Putamen (tissue), 1 donor: ENCODE data around the gene FAM107A.
"Not testable (repeated sequence)": the region's sequence is repeated elsewhere in the genome, so short reads cannot be mapped to it uniquely, and the experiment has no call there.

ENCODE experiments used
- DNase-seq: peaks from one replicate; pipeline ENCODE4 v3.0.0-alpha.2; 2016; ENCODE audit warnings: low spot score

FAM107A gene

DNA sequence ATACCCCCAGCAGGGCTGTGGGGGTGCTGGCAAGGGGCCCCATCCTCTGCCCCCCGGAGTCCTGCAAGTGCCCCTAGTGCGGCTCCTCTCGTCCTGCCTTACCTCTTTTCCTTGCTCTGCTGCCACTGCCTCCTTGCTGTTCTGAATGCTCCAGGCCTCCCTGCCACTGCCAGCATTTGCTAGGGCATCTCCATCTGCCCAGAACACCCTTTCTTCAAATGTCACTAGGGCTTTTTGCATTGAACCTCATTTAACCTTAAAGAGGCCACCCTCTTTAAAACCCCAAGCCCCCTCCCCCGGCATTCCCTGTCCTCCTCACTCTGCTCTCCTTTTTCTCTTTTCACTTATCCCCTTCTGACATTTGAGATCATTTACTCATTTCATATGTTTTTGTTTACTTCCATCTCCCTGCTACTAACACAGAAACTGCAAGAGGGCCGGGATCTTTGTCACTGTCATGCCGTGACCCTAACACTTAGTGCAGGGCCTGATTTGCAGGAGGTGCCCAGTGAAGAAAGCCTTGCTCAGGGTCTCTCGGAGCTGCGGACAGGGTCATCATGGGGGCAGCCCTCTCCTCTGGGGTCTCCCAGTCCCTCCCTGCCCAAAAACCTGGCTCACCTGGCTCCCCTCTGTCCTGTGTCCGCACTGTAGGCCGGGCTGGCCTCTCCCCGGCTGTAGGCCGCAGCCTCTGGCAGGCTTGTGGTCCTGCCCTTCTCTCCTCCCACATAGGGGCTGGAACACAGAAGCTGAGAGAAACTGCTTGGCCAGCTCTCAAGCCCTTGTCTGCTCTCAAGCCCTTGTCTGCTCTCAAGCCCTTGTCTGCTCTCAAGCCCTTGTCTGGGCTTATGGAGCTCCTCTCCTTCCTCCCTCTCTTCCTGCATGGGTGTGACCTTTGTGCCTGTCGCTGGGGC is 40.4 kb downstream of the FAM107A start, which contains the start of gene ACOX2:
ACOX2 (minus strand) TSS at position 690 of the 911 bp plus-strand sequence. CDS start 2,084 bp downstream, outside the sequence.
- DNase-seq: no peak

DNA sequence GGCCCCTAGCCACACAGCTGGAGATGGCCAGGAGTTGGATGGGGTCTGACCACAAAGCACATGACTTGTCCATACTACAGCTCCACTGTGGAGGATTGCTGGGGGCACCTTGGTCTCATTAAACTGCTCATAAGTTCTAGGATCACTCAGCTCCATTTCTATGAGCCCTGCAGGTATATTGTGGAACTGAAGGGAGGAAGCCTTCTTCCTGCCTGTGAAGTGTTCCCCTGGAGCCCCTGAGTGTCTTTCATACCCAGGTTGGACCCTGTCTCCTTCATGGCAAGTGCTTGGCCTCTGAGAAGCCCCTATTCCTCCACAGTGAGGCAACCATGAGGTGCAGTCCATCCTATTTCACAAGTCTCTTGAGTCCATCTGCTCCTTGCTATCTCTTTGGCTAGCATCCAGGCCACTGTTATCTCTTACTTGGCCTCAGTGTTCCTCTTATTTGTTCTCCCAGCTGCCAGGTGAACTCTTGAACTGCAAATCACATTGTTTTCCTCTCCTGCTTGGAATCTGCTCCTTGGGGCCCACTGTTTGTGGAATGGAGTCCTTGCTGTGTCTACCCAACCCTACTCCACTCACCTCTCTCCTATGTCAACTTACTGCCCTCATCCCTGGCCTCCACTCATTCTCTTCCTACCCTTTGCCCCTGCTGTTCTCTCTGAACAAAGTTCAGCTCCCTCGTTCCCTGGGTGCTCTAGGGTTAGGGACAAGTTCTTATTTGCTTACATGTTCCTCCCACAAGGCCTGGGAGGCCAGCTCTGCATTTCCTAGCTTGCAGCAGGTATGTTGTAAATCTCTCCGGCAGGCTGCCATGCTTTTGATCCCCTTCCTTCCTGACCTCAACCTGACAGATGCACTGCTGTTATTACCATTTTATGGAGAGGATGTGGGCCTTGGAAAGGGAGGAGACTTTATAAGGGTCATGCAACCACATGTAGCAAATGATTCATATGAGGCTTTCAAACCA is 41.4 kb downstream of the FAM107A start:
- no peak for DNase-seq

DNA sequence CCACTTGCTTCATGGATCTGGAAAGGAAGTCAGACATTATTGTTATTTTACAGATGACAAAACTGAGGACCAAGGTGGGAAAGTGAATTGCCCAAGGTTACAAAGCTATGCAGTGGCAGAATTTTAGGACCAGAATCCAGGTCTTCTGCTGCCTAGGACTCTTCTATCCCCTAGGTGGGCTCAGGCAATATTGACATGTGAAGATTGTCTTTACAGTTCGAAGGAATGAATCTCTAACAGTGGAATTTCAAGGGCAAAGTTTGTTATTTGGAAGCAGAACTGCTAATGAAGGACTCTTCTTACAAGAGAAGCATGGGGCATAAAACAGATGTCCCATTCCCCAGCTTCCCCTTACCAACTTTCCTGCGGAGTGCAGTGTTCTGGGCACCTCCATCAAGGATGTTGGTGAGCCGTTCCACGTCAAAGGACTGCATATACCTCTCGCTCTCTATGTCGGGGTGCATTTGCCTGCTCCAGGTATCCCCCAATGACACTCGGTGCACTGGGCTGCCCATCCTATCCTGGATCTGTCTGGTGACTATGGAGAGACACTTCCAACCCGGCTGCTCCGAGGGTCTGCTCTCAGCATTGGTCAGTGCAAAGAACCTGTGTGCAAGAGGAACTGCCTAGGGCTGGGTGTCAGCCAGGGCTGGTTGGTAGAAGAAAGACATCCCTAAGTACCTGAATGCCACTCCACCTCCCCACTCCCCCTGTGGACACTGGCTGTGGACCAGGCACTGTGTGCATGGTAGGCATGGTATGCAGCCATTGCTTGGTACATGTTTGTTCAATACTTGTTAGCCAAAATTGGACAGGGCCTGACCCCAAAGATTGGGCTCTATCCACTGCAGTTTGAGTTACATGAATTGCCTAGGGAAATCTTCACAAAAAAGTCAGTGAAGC is 42.3 kb downstream of the FAM107A start:
- no peak for DNase-seq

DNA sequence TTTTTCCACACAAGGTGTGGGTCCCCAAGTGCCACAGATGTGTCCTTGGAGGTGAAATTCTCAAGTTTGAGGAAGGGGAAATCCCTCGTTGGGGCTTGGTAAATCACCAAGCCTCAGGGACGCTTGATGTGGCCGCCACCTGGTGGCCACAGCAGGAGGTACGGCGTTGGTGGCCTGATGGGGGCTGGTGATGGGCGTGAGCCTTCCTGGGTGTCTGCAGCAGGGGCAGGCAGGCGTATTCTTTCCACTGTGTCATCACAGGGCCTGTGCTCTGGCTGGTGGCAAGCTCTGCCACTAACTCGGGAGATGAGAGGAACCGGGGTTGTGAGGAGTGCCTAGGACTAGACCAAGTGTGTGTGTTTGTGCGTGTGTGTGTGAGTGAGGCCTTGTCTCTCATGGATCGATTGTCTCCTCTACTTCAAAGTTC is 44.4 kb downstream of the FAM107A start:
- peak; percentile 70 for DNase-seq

DNA sequence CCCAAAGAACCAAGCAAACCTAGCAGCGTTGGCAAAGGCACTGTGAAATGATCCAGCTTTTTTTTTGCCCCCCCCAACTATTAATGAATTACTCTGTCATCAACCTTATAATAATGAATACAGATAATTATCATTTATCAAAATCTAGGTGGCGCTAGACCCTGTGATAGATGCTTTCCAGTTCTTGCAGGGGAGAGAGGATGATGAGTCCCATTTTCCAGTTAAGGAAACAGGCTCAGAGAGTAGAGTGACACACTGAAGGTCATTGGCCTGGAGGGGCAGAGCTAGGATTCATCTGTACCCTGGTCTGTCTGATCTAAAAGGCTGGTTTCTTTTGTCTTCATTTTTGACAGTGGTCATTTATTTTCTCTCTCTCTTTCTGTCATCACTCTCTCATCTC is 45.2 kb downstream of the FAM107A start:
- no peak for DNase-seq

DNA sequence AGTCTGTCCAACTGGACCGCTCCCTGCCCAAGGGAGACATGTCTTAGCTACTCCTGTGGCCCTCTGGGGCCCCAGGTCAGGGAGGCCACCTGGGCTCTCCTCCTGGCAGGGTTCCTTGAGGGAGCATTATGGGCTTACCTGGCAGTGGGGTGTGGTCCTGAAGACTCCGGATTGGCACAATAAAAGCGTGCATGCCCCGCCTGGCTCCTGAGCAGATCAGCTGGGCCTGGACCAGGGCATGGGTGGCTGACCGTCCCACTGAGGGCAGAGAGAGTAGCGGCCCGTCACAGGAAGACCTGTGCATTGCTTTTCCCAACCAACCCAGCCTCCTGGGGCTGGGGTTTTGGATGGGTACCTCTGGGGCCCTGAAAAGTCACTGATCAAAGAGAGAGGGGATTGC is 45.6 kb downstream of the FAM107A start:
- no peak for DNase-seq

DNA sequence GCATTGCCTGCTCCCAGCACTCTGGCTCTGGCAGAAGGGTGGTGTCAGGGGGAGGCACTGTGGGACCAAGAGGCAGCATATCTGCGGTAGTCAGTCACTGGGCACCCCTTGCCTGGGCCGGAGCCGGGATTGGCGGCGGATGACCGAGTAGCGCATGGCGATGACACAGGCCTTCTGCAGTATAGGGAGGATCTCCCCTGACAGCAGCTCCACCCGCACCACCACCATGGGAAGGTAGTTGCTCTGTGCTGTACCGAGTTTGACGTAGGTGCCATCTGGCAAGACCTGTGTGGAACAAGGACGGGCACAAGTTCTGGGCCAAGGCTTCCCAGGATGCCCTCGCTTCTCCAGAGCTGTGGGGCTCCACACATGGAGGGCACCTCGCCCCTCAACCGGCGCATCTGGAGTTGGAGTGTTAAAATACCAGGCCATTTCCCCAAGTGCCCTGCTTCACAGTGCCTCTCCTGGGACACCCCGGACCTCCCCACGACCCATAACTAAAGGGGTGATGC is 46.8 kb downstream of the FAM107A start:
- no peak for DNase-seq

DNA sequence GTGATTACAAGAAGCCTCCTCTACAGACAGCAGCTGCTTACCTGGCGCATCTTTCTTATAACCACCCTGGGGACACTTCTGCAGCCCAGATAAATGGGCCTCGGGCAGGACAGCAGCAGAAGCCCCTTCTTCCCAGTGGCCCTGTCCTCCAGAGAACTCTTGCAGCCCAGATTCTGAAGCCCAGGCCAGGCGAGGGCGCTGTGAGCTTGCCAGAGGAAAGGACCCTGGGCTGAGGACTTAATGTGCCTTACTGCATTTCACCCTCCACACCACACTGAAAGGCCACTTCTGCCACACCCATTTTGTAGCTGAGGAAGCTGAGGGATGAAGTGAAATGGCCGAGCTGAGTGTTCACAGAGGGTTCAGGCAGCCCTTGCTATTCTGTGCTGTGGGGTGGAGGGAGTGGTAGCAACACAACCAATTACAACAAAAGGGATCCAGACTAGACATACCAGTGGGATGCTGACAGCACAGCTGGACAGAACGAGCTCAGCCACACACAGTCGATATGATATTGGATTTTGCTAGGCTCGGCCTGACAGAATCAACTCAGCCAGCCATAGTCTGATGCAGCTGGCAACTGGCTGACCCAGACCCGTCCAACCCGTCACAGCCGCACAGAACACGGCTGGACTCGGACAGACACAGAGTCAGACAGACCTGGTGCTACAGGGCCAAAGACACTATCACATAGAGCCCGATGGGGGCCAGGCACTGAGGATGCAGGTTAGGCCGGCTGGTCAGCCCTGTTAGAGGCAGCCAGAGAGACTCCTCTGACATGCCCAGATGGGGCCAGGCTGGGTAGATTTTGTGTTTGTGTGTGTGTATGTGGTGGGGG is 47.5 kb downstream of the FAM107A start:
- DNase-seq: no peak

DNA sequence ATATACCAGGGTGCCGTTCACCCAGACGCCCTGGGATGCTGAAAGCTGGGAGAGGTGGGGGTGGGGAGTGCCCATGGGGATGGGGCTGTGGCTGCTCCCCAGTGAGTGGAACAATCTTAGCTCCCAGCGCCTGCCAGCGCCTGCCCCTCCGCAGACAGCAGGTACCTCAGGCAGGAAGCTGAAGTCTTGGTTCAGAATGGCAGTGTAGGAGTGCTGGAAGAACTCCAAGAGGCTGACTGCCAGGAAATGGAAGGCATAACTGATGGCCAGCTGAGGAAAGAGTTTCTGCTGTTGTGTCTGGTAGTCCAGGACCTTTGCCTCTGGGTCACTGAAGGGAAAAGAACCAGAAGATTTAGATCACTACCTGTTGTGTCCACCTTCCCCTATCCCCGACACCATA is 48.6 kb downstream of the FAM107A start:
- no peak for DNase-seq

DNA sequence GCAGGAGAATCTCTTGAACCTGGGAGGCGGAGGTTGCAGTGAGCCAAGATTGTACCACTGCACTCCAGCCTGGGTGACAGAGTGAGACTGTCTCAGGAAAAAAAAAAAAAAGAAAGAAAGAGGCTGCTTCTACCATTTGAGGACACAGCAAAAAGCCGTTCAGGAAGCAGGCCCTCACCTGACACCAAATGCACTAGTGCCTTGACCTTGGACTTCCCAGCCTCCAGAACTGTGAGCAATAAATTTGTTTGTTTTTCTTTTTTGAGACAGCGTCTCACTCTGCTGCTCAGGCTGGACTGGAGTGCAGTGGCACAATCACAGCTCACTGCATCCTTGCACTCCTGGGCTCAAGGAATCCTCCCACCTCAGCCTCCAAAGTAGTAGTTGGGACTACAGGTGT is 49.8 kb downstream of the FAM107A start:
- not testable (repeated sequence) for DNase-seq

DNA sequence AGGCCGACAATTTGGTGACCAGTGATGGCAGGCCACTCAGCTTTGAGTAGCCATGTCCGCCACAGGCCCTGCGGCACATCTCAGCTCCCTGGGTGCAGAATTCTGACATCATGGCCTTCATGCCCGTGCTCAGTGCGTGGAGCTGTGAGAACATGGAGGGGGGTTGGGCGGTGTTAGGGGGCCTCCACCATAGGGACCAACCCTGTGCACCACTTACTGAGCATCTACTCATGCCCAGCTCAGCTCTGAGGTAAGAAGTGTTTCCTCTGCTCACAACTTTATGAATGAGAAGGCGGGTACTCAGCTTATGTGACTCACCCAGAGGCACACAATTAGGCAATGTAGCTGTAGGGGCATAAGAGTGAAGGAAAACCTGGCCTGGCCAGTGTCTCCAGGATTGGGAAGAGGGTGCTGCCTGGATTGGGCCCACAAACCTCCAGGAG is 50.7 kb downstream of the FAM107A start:
- no peak for DNase-seq

DNA sequence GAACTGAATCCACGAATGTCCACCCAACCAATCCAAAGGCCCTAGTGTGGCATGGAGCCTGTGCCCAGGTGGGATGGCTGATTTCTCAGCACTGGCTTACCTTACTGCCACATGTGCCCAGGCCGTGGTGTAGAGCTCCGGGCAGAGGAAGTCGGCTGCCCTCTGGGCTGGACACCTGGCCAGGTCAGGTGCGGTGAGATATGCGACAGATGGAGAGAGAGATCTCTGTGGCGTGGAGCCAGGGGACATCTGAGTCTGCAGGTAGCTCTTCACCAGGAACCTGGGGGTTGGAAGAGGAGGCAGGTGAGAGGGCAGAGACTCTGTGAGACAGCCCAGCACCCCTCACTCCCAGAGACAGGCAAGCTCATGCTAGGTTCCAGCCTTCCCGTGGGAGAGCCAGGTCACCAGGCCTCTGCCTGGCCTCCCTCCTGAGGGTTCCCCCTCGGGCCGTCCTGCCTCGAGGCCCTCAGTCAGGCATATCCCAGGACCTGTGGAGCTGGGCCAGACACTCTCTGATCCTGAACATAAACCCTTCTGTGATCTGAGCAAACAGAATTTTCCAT is 52.8 kb downstream of the FAM107A start:
- DNase-seq: no peak

DNA sequence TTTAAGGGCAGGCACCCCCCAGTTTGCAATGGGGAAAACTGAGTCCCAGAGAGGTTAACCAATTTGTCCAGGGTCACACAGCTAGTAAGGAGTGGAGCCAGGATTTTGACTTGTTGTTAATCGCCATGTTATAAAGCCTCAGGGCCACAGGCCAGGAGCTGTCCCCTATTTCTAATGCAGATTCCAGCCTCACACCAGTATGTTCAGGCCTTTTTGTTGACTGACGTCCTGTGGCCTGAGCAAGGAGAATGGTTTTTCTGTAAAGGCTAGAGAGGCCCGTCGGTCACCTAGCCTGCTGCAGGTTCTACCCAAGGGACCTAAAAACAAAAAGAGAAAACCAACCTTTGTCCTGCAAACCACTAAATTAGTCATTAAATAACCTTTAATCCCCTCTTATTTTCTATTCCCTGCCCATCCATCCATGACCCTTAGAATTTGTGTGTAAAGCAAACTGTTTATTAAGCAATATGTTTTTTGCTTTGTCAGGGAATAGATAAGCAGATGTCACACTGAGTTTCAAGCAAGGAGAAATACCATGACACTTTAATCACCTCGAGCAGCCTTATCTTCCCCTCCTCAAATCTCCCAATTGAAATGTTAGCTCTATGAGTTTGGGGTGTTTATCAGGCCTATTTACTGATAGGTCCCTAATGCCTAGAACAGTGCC is 54.3 kb downstream of the FAM107A start:
- DNase-seq: no peak

DNA sequence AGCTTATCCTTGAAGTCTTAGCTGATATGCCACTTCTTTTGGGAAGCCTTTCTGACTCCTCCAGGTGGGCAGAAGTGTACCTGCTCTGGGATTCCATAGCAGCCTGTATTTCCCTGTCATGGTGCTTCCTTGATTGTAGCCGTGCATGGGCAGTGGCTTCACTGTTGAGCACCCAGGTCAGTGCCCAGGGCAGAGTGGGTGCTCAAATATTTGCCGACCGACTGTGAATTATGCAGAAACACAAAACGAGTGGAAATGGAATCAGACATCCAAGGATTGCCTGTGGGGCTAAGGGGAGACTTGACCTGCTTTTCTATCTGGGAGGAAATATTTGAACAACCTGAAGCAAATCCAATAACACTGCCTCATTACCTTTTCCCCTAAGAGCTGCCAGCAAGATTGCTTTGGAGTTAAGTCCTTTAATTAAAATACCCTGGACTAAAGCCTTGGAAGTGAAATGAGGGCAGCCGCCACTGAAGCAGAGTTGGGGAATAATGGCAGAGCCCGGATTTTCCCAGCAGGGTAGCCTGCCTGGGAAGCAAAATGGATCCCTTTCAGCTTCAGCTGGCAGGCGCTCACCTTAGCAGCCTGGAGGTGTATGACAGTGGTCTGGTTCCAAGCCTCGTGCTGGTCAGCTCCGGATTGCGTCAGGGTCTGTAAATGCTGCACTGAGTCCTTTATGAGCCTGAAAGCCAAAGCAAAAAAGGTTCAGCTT is 55.1 kb downstream of the FAM107A start:
- peak; percentile 61 for DNase-seq

DNA sequence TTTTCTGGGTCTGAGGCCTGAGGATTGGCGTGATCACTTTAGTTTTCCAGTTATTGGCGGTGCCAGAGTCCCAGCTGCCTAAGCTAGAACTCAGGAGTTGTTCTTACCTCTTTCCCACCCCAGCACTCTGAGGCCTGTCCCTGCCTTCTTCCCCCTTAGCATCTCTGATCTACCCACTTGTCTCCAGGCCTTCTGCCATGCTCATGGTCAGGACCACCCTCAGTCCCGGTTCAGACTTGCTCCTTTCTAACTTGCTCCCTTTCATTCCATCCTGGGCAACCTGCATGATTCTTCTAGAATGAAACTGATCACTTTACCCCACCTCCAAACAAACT is 55.9 kb downstream of the FAM107A start:
- no peak for DNase-seq

DNA sequence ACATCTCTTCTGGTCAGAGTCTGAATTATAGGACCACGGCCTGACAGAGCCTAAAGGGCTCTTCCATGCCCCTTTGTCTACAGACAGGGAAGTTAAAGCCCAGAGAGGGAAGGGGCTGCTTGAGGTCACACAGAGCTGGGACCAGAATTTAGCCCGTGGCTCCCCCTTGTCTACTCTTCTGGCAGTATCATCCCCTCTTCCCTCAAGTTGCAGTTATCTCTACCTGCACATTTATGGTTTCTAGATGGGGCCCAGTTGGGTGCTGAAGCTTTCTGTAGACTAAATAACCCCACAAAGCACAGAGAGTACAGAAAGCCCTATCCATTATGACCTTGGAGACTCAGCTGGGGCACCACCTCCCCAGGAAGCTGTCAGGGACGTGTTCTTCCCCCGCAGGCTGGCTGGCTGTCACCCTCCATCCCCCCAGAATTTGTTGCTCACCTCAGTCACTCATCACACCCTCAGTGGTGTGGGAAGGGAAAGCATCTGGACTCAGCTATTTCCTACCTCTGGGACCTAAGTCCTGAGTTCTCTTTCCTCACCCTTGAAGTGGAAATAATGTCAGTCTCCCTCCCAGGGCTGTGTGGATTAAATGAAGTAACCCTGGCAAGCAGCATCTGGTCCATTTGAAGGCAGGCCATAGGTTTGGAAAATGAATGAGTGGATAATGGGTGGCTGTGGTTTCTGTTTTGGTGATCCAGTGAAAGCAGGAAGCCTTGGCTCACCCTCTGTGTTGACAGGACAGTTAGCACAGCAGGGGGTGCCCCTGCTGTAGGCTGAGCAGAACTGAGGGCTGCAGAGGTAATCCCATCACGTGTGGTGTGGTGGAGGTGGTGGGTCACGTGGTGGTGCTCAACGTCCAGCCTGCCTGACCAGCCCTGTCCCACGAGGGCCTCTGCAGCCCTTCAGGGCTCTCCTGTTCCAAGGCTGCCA is 56.5 kb downstream of the FAM107A start:
- no peak for DNase-seq

DNA sequence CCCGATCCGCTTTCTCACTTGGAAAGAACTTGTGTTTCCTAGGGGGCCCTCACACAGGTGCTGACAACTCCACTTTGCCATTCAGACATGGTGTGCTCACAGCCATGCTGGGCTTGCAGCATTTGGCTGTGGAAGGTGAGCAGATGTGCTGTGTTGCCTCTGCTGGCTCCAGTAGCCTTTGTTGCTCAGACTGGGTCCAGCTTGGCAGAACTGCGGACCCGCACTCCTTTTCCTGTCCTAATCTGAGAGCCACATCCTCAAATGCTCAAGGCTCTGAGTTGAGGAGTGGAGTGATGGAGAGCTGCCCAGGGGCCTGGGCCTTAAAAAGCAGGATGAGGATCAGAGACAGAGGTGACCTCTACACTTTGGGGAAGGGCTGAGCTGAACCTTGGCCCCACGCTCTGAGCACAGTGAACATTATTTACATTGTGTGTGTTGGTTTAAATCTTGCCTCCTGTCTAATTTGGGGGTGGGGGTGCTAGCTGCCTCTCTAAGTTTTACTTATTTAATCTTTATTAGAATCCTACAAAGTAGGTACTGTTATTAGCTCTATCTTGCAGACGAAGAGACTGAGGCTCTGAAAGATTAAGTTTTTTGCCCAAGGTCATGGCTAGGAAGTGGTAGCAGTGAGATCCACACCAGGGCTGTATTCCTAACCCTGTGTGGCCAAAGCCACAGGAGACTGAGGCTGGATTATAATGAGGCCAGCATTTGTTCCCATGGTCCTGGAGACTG is 57.4 kb downstream of the FAM107A start:
- DNase-seq: no peak
